GM21360 (cell line): ENCODE results near the gene SAMM50.
A peak's percentile ranks its signal among the peaks of the same experiment; 100 is the strongest.

Experiments
- ATAC-seq: cut with Tn5 transposase; IDR thresholded peaks from one replicate; pipeline ENCODE4 v1.9.1; 2021; ENCODE audit warnings: mild to moderate bottlenecking, moderate library complexity; ENCODE audit not compliant: unreplicated experiment

The SAMM50 gene

DNA sequence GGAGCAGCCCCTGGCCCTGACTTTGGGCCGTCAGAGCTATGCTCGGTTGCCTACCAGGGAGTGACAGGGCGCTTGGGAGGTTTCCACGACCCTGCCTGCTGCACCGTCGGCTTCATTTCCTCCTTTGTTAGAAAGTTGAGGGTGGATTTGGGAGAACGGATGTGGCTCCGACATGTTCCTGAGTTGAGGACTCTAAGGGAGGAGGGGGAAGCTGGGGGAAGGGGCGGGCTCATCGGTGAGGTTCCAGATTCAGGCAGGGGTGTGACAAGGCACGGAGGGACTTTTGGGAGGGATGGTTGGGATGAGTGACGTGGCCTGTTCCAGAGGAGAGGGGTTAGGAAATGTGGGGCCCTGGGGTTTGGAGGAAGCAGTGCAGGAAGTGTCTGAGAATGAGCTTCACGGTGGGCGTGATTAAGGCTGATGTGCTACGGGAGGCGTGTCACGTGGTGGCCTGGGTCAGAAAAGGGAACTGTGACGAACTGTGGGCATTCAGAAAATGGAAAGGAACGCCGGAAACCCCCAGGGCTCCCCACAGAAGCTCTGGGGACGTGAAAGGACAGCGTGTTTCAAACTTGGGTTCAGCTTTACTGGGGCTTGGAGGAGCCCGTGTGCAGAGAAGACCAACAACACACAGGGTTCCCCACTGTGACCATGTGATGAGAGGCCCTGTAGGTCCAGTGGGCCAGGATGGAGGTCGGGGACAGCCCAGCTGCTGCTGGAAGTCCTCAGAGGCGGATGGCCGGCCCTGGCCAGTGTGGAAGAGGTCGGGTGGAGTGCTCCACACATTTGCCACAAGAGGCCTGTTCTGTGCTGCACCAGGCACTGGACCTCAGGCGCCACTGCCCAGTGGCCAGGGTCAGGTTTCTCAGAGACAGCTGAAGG lies 71.6 kb downstream of the SAMM50 start:
- ATAC-seq, result peak; percentile 32

DNA sequence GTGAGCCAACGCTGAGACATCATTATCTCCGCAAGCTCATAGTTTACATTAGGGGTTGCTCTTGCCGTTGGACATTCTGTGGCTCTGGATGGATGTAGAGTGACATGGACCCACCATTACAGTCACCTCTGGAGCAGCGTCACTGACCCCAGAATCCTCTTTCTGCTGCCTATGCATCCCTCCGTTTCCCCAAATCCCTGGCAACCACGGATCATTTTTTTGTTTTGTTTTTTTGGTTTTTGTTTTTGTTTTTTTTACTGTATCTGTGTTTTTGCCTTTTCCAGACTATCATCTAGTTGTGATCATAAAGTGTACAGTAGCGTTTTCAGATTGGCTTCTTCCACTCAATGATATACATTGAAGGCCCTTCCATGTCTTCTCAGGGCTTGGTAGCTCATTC lies 72.8 kb downstream of the SAMM50 start:
- ATAC-seq, result no peak

DNA sequence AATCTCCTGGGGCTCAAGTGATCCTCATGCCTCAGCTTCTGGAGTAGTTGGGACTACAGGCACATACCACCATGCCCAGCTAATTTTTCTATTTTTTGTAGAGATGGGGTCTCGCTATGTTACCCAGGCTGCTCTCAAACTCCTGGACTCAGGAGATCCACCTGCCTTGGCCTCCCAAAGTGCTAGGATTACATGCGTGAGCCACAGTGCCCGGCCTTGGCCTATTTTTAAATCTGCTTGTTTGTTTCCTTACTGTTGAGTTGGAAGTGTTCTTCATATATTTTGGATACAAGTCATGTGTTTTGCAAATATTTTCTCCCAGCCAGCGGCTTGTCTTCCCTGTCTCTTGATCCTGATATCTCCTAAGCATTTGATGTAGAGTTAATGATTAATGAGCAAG lies 73.8 kb downstream of the SAMM50 start:
- no peak for ATAC-seq

DNA sequence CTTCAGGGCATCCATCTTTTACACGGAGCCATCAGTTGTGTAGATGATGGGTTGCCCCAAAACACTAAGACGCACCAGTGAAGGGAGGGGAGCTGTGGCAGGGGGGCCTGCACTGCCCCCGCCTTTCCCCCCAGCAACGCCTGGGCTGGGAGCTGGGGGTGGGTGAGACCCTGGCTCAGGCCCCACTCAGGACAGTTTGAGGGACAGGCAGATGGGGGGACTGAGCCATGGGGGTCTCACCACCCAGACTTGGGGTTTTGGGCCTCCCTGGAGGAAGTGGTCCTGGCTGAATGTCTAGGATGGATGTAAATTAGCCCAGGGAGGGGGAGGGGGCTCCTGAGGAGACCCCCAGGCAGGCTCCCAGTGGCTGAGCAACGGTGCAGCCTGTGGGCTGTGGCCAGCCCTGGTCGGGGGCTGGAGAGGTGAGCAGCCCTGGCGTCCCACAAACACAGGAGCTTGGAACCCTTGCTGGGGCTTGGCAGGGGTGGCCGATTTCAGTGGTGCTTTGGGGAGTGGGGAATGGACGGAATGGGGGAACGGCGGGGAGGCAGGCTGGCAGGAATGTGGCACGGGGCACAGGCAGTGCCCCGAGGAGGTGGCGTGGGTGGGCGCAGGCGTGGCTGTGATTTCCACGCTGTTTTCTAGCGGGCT lies 74.9 kb downstream of the SAMM50 start:
- ATAC-seq, result no peak

DNA sequence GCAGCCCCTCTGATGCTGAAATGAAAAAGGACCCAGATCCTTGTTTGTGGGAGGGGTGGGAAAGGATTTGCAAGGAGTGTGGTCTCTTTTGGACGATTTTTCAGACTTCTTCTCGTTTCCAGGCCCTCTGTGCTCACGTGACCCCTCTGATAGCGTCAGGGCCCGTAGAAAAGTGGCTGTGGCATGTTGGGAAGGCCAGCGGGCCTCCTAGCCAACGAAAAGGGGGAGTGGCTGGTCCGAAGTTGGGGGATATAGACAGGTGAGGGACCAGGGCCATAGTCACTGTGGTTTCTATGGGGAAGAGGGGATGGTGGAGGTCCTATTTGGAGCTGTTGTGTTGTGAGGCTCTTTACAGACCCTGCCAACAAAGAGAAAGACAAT lies 75.5 kb downstream of the SAMM50 start:
- no peak for ATAC-seq

DNA sequence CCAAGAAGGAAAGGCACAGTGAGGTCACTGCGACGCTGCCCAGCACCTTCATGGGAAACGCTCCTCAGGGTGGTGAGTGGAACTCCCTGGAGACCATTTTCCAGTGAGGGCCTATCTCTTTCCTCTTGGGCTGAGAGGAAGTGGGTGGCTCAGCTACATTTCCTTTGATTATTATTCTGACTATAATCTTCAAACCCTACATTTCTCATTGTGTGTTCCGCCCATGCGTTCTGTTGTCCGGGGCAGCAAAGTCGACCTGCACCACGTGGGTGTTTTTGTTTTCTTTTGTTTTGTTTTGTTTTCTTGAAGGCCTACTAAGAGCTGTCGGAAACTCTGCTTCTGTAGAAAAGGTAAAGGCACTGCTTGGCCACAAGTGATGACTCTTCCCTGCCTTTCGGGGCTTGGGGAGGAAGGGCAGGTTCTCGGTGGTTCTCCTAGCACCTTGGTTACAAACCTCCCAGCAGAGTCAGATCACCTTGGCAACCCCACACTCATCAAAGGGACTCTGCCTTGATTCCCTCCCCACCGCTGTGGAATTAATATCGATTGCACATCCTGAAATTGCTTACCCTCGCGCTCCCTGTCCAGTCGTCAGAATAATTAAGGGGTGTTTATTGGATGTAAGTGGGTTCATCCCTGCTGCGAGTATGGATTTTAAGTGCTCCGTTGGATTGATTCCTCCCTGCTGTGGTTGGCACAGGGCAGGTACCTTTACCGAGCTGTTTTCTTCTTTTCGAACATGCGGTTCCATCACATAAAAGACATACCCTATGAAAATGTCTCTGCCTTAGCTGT lies 76.1 kb downstream of the SAMM50 start:
- no peak for ATAC-seq

DNA sequence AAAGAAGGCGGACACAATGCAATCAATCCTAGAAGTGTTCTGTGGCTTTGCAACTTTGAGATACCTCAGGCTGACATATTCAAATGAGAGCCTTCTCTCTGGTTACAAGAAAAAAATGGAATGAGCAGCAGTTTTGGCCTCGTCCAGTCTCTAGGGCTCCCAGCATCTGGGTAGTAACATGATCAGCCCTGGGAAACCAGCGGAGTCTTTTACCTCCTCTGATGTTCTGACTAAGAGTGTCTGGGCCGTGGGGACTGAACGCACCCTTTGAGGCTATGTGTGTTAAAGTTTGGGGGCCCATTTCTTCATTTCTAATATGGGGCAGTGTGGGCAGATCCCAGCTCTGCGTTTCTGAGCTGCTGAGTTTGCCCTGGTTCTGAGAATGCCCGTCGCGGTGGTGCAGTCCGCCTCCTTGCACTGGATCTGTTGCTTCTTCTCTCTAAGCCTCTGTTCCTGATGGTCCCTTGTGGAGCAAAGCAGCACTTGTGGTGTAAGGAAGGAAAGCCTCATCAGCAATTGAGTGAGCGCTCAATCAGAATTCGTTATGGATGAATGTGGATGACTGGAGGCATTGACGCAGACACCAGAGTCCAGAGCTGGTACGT lies 77.0 kb downstream of the SAMM50 start:
- ATAC-seq, result no peak

DNA sequence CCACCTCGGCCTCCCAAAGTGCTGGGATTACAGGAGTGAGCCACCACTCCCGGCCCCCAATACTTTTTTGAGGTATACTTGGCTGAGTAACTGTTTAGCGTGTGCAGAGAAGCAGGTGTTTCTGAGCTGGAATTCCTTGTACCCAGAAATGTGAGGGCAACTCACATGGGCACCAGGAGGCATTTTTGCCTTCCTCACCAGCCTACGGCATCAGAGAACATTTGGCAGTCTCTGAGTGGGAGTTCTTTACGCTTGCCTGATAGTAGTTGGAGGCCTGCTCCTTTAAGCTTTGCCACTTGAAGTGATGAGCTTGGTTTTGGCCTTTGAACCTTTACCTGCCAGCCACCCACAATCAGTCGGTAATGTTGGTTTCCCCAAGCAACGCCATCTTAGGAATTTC lies 78.0 kb downstream of the SAMM50 start:
- ATAC-seq, result no peak

DNA sequence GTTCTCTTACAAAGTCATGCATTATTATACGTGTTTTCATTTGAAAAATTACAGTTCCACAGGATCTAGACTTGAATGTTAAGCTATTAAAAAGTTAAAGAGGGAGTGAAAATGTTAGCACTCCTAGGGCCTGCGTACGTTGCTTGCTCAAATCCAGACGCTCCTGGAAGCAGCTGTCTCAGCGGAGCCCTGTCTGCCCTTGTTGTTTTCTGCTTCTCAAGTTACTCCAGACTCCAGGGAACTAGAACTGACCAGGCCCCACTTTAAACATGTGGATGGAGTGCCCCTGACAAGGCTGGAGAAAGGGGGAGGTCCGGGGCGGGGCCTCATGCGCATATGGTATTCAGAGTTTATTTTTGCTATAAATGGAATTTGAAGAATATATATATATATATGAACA lies 78.5 kb downstream of the SAMM50 start:
- no peak for ATAC-seq

DNA sequence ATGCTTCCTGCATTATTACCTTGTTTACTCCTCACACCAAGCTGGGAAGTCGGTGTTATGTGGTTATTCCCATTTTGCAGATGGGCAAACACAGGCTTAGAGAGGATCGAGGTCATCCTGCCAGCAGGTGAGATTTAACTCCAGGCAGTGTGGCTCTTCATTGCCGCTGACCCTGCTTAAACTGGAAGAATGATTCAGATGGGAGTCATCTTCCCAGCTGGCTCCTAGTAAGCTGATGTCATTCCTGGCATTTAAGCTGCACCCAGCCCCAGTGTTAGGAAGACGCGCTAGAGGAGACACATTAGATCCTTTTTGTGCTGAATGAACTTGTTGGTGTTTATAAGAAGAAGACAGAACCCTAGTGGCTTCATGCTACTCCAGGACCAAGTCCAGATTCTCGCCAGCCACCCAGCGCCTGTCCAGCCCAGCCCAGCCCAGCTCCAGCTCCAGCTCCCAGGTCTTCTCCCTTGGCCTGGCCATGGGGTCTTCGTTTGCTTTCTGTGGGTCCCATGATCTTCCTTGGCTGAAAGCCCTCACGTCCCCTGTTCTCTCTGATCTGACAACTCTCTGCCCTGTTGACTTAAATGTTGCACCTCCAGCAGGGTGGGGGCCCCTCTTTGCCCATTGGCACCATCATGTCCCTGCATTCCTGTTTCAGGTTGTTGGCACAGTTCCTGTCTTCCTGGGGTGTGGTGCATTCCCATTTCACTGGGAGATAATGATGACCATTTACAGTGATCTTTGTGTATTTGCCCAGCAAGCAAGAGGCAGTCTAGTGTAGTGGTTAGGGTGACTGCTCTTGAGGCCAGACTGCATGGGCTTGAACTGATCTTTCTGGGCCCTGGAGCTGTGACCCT lies 82.5 kb downstream of the SAMM50 start:
- no peak for ATAC-seq

DNA sequence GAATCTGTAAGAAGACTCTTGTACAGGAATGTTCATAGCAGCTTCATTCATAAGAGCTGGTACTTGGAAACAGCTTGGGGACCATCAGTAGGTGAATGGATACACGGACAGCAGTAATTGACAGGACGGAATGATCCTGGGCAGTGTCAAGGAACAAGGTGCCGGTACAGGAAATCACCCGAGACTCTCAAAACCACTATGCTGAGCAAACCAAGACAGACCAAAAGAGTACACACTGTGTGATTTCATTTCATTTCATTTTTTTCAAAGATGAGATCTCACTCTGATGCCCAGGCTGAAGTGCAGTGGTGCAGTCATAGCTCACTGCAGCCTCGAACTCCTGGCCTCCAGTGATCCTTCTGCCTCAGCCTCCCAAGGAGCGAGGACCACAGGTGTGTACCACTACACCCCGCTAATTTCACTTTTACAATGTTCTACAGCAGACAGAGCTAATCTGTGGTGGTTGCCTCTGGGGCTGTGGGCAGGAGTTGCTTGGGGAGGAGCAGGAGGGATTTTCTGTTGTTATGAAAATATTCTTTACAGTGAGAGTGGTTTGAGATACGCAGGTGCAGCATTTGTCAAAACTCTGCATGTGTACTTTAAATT lies 84.4 kb downstream of the SAMM50 start:
- no peak for ATAC-seq

DNA sequence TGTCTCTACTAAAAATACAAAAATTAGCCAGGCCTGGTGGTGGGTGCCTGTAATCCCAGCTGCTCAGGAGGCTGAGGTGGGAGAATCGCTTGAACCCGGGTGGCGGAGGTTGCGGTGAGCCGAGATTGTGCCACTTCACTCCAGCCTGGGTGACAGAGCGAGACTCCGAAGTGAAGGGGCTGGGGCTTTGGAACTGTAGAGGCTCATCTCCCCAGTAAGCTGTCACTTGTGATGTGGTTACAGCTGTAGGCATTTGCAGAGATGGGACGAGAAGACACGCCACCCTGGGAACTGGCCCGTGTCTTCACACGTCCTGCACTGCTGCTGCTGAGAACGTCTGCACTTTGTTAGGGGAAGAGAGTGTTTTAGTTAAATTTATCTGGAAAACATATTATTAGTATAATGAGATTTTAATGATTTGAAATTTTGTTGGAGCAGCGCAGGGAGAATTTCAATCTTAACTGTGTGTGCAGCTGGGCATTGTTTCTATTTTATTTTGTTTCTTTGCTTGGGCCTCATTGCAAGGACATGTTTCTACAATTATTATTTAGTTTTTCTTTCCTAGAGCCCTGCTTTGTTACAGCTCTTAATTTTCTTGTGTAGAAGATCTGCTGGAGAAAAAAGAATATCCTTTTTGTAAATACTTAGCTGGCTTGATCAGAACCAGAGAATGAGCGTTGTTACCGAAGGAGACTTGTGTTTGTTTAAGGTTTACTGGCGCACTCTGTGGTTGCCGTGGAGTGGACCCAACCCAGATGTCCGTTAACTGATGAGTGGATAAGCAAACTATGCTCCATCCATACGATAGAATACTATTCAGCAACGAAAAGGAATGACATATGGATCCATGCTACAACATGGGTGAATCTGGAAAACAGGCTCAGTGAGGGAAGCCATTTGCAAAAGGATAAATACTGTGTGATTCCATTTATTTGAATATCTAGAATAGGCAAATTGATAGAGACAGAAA lies 87.3 kb downstream of the SAMM50 start:
- ATAC-seq, result peak; percentile 65

DNA sequence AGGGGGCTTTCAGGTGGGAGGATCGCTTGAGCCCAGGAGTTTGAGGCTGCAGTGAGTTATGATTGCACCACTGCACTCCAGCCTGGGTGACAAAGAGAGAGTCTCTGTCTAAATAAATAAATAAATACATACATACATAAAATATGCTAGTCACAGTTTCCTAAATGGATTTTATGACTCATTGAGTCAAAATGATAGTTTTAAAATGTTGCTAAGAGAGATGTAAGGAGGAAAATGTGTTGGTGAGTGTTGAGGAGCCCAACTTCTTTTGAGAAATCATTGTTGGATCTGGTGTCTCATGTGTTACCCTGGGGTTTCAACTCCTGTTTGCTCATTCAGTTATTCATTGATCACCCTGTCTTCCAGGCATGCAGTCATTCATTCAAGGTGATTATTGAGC lies 89.9 kb downstream of the SAMM50 start:
- ATAC-seq, result no peak
